H9 (cell line): Measurements from ENCODE around the gene COQ7. TPM values are rescaled to one million over a fixed set of nuclear protein-coding genes. Genes with fewer than 3 reads are reported as not detected.

Experiments
- DNase-seq: peaks from one replicate; pipeline ENCODE4 v3.0.0-alpha.2; 2017
- H2AFZ ChIP-seq: one replicate; pipeline ENCODE4 v1.6.1; 2013; ENCODE audit warnings: mild to moderate bottlenecking, low read length, control low read depth, moderate library complexity
- H2AK5ac ChIP-seq: 2 replicates; pipeline ENCODE4 v1.6.1; 2013; ENCODE audit warnings: low read length, control low read depth, mixed read lengths; ENCODE audit not compliant: insufficient read length
- H2BK120ac ChIP-seq: one replicate; pipeline ENCODE4 v1.6.1; 2013; ENCODE audit warnings: low read depth, mild to moderate bottlenecking, low read length, control low read depth, inconsistent platforms; ENCODE audit not compliant: poor library complexity, severe bottlenecking
- H2BK12ac ChIP-seq: 2 replicates; pipeline ENCODE4 v1.6.1; 2013; ENCODE audit warnings: low read length, control low read depth, mixed read lengths, low read depth; ENCODE audit not compliant: insufficient read length
- H2BK15ac ChIP-seq: 2 replicates; pipeline ENCODE4 v1.6.1; 2013; ENCODE audit warnings: low read depth, low read length, control low read depth
- H2BK20ac ChIP-seq: one replicate; pipeline ENCODE4 v1.6.1; 2013; ENCODE audit warnings: low read depth, mild to moderate bottlenecking, low read length, control low read depth, inconsistent platforms; ENCODE audit not compliant: poor library complexity, severe bottlenecking
- H2BK5ac ChIP-seq: 2 replicates; pipeline ENCODE4 v1.6.1; 2013; ENCODE audit warnings: low read length, control low read depth, mixed read lengths; ENCODE audit not compliant: insufficient read length
- H3K14ac ChIP-seq: 2 replicates; pipeline ENCODE4 v1.6.1; 2013; ENCODE audit warnings: low read length, control low read depth; ENCODE audit not compliant: insufficient read depth
- H3K18ac ChIP-seq: 2 replicates; pipeline ENCODE4 v1.6.1; 2013; ENCODE audit warnings: low read depth, mild to moderate bottlenecking, mixed read lengths, low read length, control low read depth; ENCODE audit not compliant: insufficient read length
- H3K23ac ChIP-seq: 2 replicates; pipeline ENCODE4 v1.6.1; 2013; ENCODE audit warnings: low read length, control low read depth, mixed read lengths, low read depth; ENCODE audit not compliant: insufficient read length
- H3K23me2 ChIP-seq: 2 replicates; pipeline ENCODE4 v1.6.1; 2013; ENCODE audit warnings: low read depth, mild to moderate bottlenecking, mixed read lengths, low read length, control low read depth; ENCODE audit not compliant: insufficient read length, poor library complexity, severe bottlenecking
- H3K27ac ChIP-seq: 2 replicates; pipeline ENCODE4 v1.5.1; 2013; ENCODE audit warnings: low read length, control low read depth, mixed read lengths, low read depth; ENCODE audit not compliant: insufficient read length
- H3K27me3 ChIP-seq: 2 replicates; pipeline ENCODE4 v1.6.1; 2013; ENCODE audit warnings: low read length, control low read depth, inconsistent platforms; ENCODE audit not compliant: insufficient read depth
- H3K4ac ChIP-seq: 2 replicates; pipeline ENCODE4 v1.6.1; 2013; ENCODE audit warnings: low read depth, mild to moderate bottlenecking, control low read depth, inconsistent platforms, low read length, moderate library complexity
- H3K4me1 ChIP-seq: 2 replicates; pipeline ENCODE4 v1.6.1; 2013; ENCODE audit warnings: low read length, control low read depth, inconsistent platforms; ENCODE audit not compliant: insufficient read depth
- H3K4me2 ChIP-seq: 2 replicates; pipeline ENCODE4 v1.6.1; 2013; ENCODE audit warnings: low read length, control low read depth, mixed read lengths; ENCODE audit not compliant: insufficient read length, insufficient read depth
- H3K56ac ChIP-seq: 2 replicates; pipeline ENCODE4 v1.6.1; 2013; ENCODE audit warnings: low read depth, mild to moderate bottlenecking, mixed read lengths, low read length, control low read depth; ENCODE audit not compliant: insufficient read length
- H3K79me1 ChIP-seq: 2 replicates; pipeline ENCODE4 v1.6.1; 2013; ENCODE audit warnings: low read depth, mild to moderate bottlenecking, moderate library complexity, low read length, control low read depth, inconsistent platforms; ENCODE audit not compliant: insufficient read depth, poor library complexity, severe bottlenecking
- H3K79me2 ChIP-seq: 2 replicates; pipeline ENCODE4 v1.6.1; 2013; ENCODE audit warnings: low read length, control low read depth, inconsistent platforms; ENCODE audit not compliant: insufficient read depth
- H3K9ac ChIP-seq: 2 replicates; pipeline ENCODE4 v1.6.1; 2013; ENCODE audit warnings: low read length, control low read depth, mixed read lengths; ENCODE audit not compliant: insufficient read length; ENCODE audit errors: extremely low read depth
- H3K9me3 ChIP-seq: one replicate; pipeline ENCODE4 v1.6.1; 2013; ENCODE audit warnings: low read depth, low read length, inconsistent platforms; ENCODE audit not compliant: control insufficient read depth
- H3T11ph ChIP-seq: one replicate; pipeline ENCODE4 v1.6.1; 2013; ENCODE audit warnings: mild to moderate bottlenecking, low read length, control low read depth, inconsistent platforms
- H4K20me1 ChIP-seq: one replicate; pipeline ENCODE4 v1.6.1; 2013; ENCODE audit not compliant: control insufficient read depth, insufficient read length, insufficient read depth
- H4K5ac ChIP-seq: 2 replicates; pipeline ENCODE4 v1.6.1; 2013; ENCODE audit warnings: low read depth, mild to moderate bottlenecking, mixed read lengths, low read length, control low read depth; ENCODE audit not compliant: insufficient read length
- H4K8ac ChIP-seq: replicated peaks from 2 replicates; pipeline ENCODE4 v1.6.1; 2013; ENCODE audit warnings: low read length, control low read depth, mixed read lengths, low read depth; ENCODE audit not compliant: insufficient read length
- H4K91ac ChIP-seq: 2 replicates; pipeline ENCODE4 v1.6.1; 2013; ENCODE audit warnings: low read depth, mild to moderate bottlenecking, moderate library complexity, mixed read lengths, low read length, control low read depth; ENCODE audit not compliant: insufficient read length
- H3K27ac Mint-ChIP-seq, 3 experiments: 2 replicates in 2 of 3; 3 replicates in 1 of 3; pipeline ENCODE4 v1.8.0; 2020 to 2021; ENCODE audit warnings: mixed read lengths in 3 of 3, mild to moderate bottlenecking in 1 of 3, moderate library complexity in 1 of 3
- H3K27me3 Mint-ChIP-seq: 2 replicates; pipeline ENCODE4 v1.8.0; 2021; ENCODE audit warnings: low read depth, mild to moderate bottlenecking, moderate library complexity, mixed read lengths
- H3K36me3 Mint-ChIP-seq, 3 experiments: 2 replicates in 2 of 3; 3 replicates in 1 of 3; pipeline ENCODE4 v1.8.0; 2020 to 2021; ENCODE audit warnings: low read depth in 3 of 3, mixed read lengths in 3 of 3; ENCODE audit not compliant: insufficient read depth in 1 of 3
- H3K4me1 Mint-ChIP-seq, 2 experiments: 2 replicates each; pipeline ENCODE4 v1.8.0; 2020; ENCODE audit warnings: mixed read lengths in 2 of 2
- H3K4me3 Mint-ChIP-seq, 2 experiments: 2 replicates in 1 of 2; 3 replicates in 1 of 2; pipeline ENCODE4 v1.8.0; 2020 to 2021; ENCODE audit warnings: mild to moderate bottlenecking in 2 of 2, mixed read lengths in 2 of 2, moderate library complexity in 1 of 2
- H3K9me3 Mint-ChIP-seq, 2 experiments: 2 replicates in 1 of 2; 3 replicates in 1 of 2; pipeline ENCODE4 v1.8.0; 2020; ENCODE audit warnings: mild to moderate bottlenecking in 2 of 2, mixed read lengths in 2 of 2, moderate library complexity in 1 of 2
- CTCF ChIP-seq: fragments of 200-600 bp; sonication (generic); conservative IDR thresholded peaks from 3 replicates; pipeline ENCODE4 v1.8.0; 2021; ENCODE audit warnings: antibody characterized with exemption, mild to moderate bottlenecking
- WGBS: extraction: QIAGEN DNeasy Blood & Tissue Kit; methylation state at CpG from one replicate; pipeline ENCODE4 v1.1.7; 2013; ENCODE audit warnings: missing lambda C conversion rate, low lambda C conversion rate, mixed read lengths; ENCODE audit not compliant: insufficient read length; ENCODE audit errors: extremely low coverage; 5-methylcytosine and 5-hydroxymethylcytosine counted together
- total RNA-seq: library from RNA; stranded (reverse); gene quantifications from 2 replicates; pipeline ENCODE4 v1.2.1, GENCODE V29; 2021

The COQ7 gene
- total RNA-seq, 1 experiment from 2014 or later, result 29.6 TPM

GRCh38 chr16:19075511-19075910 lies 8.1 kb downstream of the COQ7 start:
- H2AK5ac ChIP-seq, result no peak overlapping the region
- no peaks in the 10 kb centered on the region for H3K23me2 ChIP-seq
- Mint-ChIP-seq H3K4me1 (peaks cover 0 to 4% of the 10 kb centered on the region in 2 experiments; a peak in 2 of 4 replicates), H3K27me3 (no peaks in the 10 kb centered on the region), H3K36me3 (peaks cover 13 to 57% (median 46%) of the 10 kb centered on the region in 3 experiments; a peak in 6 of 7 replicates), H3K27ac (no peak overlapping the region), H3K4me3 (no peak overlapping the region), H3K9me3 (no peaks in the 10 kb centered on the region)
- no peak for DNase-seq
- H3K9me3 ChIP-seq, result no peaks in the 10 kb centered on the region
- no peak overlapping the region for H2AFZ ChIP-seq
- no peak overlapping the region for H4K8ac ChIP-seq
- no peaks in the 10 kb centered on the region for H3K4me1 ChIP-seq
- no peak overlapping the region for H4K91ac ChIP-seq
- no peak overlapping the region for H3K9ac ChIP-seq
- no peaks in the 10 kb centered on the region for H3K79me1 ChIP-seq
- no peak overlapping the region for H3K18ac ChIP-seq
- no peak overlapping the region for H4K5ac ChIP-seq
- H3K14ac ChIP-seq, result no peak overlapping the region
- H2BK20ac ChIP-seq, result no peak overlapping the region
- H3K79me2 ChIP-seq, result no peaks in the 10 kb centered on the region
- H3K56ac ChIP-seq, result no peak overlapping the region
- no peak overlapping the region for H2BK120ac ChIP-seq
- no peak overlapping the region for H2BK5ac ChIP-seq
- H3K23ac ChIP-seq, result no peak overlapping the region
- H3T11ph ChIP-seq, result no peak overlapping the region
- no peak overlapping the region for H2BK12ac ChIP-seq
- H4K20me1 ChIP-seq, result no peaks in the 10 kb centered on the region
- no peak for TF ChIP-seq CTCF
- no peak overlapping the region for H3K4ac ChIP-seq
- no peak overlapping the region for H3K4me2 ChIP-seq
- no CpG with 5 or more reads among the region's 12 CpGs for WGBS
- H3K27me3 ChIP-seq, result no peaks in the 10 kb centered on the region
- no peak overlapping the region for H3K27ac ChIP-seq
- no peak overlapping the region for H2BK15ac ChIP-seq
